ENCODE data around the gene CASZ1.

Gene CASZ1

DNA sequence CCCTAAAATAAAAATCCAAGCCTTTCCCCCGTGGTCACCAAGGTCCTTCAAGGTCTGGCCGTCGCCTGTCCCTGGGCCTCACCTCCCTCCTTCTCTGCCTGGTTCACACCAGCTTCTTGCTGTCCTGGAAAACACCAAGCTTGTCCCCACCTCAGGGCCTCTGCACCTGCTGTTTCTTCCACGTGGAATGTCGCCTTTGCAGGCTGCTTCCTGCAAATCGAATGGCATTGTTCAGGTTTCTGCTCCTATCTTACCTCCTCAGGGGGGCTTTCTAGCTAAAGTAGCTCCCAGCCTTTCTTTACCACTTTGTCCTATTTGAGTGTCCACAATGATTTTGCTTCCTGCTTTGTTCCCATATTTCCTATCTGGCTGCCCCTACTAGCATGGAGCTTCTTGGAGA is 3.3 kb upstream of the CASZ1 start:
- no peak for DNase-seq
- Histone ChIP-seq H3K27me3 (replicated peaks) (peaks cover 43% of the 10 kb centered on the region), H3K4me3 (ENCODE audit: low read depth, low read length) (no peak overlapping the region), H3K36me3 (replicated peaks) (no peaks in the 10 kb centered on the region), H3K27ac (no peak overlapping the region)
- TF ChIP-seq, protein P1, sequence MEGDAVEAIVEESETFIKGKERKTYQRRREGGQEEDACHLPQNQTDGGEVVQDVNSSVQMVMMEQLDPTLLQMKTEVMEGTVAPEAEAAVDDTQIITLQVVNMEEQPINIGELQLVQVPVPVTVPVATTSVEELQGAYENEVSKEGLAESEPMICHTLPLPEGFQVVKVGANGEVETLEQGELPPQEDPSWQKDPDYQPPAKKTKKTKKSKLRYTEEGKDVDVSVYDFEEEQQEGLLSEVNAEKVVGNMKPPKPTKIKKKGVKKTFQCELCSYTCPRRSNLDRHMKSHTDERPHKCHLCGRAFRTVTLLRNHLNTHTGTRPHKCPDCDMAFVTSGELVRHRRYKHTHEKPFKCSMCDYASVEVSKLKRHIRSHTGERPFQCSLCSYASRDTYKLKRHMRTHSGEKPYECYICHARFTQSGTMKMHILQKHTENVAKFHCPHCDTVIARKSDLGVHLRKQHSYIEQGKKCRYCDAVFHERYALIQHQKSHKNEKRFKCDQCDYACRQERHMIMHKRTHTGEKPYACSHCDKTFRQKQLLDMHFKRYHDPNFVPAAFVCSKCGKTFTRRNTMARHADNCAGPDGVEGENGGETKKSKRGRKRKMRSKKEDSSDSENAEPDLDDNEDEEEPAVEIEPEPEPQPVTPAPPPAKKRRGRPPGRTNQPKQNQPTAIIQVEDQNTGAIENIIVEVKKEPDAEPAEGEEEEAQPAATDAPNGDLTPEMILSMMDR (IDR thresholded peaks at IDR 0.05; ENCODE audit: low read depth, low read length, missing control alignments), result no peak
- in situ Hi-C loops (cut with HindIII; ENCODE audit: low pct_ligation_motif_present, low sequenced_read_pairs), result no loop called here

DNA sequence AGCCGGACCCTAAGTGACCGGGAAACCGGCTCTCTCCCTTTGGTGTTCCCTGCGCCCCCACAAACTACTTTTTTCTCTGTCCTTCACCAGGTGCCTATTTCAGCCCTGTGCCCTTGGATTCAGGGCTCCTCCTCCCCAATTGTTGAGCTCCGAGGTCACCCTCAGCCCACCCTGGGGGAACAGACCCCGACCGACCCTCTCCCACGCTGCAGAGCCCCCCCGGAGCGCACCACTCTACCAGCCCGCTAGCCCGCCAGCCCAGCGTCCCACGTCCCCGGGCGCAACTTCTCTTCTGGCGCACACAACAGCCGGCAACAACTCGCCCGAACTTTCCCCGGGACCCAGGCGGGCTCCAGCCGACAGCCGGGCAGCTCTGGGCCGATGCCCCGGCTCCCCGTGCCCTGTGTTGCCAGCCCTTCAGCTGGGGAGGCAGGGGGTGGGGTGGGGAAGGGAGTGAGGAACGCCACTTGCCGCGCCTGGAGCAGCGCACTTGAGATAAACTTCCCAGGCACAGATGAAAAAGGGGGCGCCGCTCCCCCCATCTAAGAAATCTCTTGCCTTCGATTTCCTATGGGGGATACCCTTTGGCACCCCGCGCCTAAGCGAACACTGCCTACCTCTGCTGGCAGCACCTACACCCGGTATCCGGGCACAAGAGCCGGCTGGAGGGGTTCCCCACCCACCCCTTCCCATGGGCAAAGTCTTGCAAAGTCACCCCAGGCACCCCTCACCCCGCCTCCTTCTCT is 997 bp downstream of the CASZ1 start:
- TF ChIP-seq, protein P1 (IDR thresholded peaks at IDR 0.05; ENCODE audit: low read depth, low read length, missing control alignments), result no peak
- in situ Hi-C loops (cut with HindIII; ENCODE audit: low pct_ligation_motif_present, low sequenced_read_pairs), result no loop called here
- Histone ChIP-seq H3K36me3 (replicated peaks) (no peaks in the 10 kb centered on the region), H3K4me3 (ENCODE audit: low read depth, low read length) (peak overlapping the region; percentile 30), H3K27ac (no peak overlapping the region), H3K27me3 (replicated peaks) (peaks cover 43% of the 10 kb centered on the region)
- DNase-seq, result no peak

DNA sequence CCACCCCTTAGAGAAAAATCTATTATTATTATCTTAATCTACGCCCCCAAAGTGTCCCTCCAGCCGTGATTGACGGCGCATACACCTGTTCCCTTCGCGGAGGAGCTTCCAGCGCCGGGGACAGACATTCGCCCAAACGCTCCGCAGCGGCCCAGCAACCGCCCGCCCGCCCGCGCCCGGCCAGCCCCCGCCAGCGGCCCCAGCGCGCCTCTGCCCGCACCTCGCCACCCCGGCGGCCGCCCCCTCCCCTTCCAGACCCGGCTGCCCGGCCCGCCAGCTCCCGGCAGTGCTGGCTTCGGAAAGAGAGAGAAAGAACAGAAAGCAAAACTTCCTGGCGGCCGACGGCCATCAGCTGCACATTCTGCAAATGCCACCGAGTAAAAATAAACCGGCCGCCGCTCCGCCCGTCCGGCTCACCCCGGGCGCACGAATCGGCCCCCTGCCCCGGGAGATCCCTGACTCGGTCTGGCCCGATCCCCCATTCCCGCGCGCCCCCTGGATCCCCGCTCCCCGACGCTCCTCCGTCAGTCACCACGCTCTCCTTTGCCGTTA is 1.6 kb downstream of the CASZ1 start:
- DNase-seq, result no peak
- Histone ChIP-seq H3K27me3 (replicated peaks) (peaks cover 45% of the 10 kb centered on the region), H3K36me3 (replicated peaks) (no peaks in the 10 kb centered on the region), H3K4me3 (ENCODE audit: low read depth, low read length) (peak overlapping the region; percentile 30), H3K27ac (no peak overlapping the region)
- in situ Hi-C loops (cut with HindIII; ENCODE audit: low pct_ligation_motif_present, low sequenced_read_pairs), result no loop called here
- TF ChIP-seq, protein P1 (IDR thresholded peaks at IDR 0.05; ENCODE audit: low read depth, low read length, missing control alignments), result no peak

DNA sequence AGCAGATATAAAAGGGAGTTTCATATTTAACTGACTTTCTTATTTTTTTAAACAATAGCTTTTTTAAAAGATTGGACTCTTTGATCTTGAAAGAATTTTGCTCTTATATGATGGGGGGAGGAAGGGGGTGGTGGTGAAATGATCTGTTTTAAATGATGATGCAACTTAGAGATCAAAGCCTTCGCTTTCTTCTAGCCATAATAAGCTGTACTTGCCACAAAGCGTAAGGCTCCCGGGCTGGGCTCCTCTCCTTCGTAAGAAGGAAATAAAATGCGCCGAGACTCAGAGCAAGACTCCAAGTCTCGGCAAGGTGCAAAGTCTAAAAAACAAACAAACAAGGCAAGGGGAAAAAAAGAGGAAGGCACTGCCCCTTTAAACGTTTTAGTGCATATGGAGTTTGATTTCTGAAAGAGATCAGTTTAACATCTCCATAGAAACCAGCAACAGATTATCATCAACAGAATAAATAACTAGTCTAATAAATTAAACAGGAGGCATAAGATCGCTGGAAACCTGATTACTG is 3.3 kb downstream of the CASZ1 start:
- TF ChIP-seq, protein P1 (IDR thresholded peaks at IDR 0.05; ENCODE audit: low read depth, low read length, missing control alignments), result no peak
- in situ Hi-C loops (cut with HindIII; ENCODE audit: low pct_ligation_motif_present, low sequenced_read_pairs), result no loop called here
- Histone ChIP-seq H3K36me3 (replicated peaks) (no peaks in the 10 kb centered on the region), H3K4me3 (ENCODE audit: low read depth, low read length) (no peak overlapping the region), H3K27ac (no peak overlapping the region), H3K27me3 (replicated peaks) (peaks cover 51% of the 10 kb centered on the region)
- no peak for DNase-seq

DNA sequence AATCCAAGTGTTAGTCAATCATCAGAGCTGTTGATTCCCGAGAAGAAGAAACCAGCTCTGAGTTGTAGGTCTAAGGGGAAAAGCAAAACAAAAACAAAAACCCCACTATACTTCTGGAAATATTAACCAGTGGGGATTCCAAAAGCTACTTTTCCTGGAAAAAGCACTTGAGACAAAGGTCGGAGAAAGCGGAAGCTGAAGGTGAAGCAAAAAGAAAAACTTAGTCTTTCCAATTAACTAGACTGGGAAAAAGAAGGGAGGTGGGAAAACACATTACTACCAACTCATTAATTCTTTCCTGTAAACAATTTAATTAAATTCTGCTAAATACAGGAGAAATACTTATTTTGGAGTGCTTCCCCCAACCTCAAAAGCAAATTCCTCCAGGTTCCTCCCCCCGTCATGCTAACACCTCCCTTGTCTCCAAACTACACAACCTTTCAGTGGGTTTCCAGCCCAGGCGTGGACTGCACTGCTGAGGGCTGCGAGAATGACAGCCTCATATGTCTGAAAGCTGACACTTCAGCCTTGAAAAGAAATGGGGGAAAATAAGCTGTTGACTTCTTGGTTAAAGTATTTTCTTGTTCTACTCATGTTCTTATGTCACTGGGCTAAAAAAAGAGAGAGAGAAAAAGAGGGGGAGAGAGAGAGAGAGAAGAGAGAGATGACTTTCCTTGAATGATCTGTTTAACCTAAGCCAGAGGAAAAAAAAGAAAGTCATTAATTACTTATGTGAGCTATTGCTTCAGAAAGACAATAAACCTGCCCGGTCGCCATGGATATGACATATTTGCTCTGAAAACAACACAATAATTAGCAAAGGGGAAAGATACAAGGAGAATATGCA is 5.1 kb downstream of the CASZ1 start:
- no peak overlapping the region for H3K4me3 ChIP-seq (ENCODE audit: low read depth, low read length)
- in situ Hi-C loops (cut with HindIII; ENCODE audit: low pct_ligation_motif_present, low sequenced_read_pairs), result no loop called here
- H3K36me3 ChIP-seq (replicated peaks), result no peaks in the 10 kb centered on the region
- TF ChIP-seq, protein P1 (IDR thresholded peaks at IDR 0.05; ENCODE audit: low read depth, low read length, missing control alignments), result no peak
- peaks cover 61% of the 10 kb centered on the region for H3K27me3 ChIP-seq (replicated peaks)
- no peak overlapping the region for H3K27ac ChIP-seq
- DNase-seq, result no peak
